ENCODE results near the gene PROM1. TPM values are rescaled to one million over a fixed set of nuclear protein-coding genes. Genes with fewer than 3 reads are reported as not detected.

Gene PROM1
- total RNA-seq, 1 donor from 2014 or later: 39.4 TPM

DNA sequence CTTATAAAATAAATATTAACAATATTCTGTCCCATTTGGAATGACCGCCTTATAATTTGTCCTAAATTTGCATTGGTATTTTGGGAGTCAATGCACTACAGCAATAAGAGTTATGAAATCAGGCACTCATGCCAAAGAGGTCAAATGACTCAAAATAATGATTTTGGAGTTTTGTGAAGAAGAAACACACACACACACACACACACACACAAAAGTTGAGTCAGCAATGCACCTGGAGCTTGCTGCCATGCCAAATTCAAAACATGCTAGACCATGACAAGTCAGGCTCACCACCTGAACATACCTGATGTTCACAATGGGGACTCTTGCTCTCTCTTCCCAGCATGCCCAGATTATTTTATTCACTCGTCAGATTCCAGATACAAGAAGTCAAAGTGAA, 56.7 kb downstream of the PROM1 start:
- no peak for DNase-seq

DNA sequence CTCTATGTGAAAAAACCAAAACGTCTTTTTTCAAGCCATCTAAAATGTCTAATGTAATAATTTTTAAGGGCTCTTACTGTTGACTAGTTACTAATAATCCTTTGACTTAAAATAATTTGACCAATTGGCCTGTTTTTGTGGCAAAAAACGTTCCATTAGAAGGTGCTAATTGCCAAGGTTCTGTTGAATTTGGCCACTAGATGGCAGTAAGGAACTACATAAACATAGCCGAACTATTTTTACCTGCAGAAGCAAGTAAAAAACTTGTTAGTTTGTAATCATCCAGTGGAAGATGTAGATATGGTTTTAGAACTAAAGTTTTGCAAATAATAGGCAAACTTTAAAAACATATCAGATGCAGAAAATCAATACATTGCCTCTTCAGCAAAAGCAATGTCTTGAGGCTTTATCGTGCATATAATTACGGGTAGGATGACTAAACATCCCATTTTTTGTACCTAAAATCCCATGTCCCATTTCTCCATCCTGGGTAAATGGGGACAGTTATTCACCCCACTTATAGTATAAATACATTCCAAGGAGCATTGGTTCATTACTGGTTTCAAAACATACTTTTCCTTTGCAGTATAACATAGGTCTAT, 57.6 kb downstream of the PROM1 start:
- peak; percentile 82 for DNase-seq

DNA sequence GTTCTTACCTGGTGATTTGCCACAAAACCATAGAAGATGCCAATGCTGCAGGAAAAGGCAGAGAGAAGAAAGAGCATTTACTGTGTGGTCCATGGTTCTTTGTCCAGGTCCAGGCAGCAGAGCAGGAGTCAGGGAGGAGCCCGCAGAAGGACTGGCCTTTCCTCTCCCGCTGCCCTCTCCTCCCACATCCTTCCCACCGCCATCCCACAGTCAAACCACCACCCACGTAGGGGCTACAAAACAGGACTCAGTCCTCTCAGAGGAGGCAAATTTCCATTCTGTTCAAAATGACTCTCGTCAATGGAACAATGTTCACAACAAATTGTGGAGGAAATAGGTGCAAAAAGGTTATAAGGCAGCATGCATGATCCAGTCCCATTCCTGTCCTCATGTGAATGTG, 58.6 kb downstream of the PROM1 start:
- no peak for DNase-seq

DNA sequence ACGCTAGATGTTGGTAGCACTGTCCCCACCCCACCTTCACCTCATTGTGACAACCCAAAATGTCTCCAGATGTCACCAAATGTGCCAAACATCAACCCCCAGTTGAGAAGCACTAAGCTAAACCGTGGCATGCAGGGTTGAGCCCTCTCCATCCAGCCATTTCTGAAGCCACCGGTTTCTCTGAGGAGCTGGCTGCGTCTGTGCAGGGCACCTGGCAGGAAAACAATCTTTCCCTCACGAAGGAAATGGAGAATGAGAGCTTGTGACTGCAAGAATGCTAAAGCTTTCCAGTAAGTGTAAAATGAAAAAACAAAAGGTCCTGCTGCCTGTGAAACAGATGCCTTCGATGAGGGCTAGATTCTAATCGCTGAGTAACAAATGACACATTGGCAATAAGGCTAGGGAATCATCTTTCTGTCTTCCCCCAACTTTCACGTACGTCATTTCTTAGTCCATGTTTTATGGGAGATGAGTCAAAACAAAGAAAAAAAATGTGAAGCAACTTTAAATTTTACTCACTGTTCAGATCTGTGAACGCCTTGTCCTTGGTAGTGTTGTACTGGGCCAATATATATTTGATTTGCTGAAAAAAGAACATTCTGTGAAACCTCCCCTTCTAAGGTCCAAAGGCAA, 59.9 kb downstream of the PROM1 start:
- no peak for DNase-seq

DNA sequence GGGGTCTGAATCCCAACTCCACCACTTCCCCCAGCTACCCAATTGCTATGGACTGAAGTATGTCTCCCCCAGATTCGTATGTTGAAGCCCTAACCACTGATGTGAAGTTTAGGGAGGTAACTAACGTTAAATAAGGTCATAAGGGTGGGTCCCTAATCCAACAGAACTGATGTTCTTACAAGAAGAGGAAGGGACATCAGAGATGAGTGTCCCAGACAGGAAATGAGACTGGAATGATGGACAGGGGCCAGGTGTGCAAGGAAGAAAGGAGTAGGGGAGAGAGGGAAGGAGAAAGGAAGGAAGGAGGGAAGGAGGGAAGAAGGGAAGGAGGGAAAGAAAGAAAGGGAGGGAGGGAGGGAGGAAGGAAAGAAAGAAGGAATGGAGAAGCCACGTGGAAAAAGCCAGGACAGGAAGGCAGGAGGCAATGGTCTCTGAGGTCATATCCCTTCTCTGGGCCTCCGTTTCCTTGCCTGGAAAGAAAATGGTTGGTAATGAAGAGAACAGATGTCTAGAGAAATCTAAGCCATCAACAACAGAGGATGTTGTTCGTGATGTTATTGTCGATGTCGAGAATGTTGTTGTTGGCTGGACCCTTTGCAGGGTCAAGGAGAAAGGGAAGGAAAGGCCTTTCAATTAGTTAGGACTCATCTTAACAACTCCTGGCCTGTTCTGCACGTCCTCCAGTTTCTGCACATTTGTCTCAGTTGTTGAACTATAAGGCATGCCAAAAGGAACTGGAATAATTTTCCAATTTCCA, 61.8 kb downstream of the PROM1 start:
- DNase-seq: peak; percentile 30

DNA sequence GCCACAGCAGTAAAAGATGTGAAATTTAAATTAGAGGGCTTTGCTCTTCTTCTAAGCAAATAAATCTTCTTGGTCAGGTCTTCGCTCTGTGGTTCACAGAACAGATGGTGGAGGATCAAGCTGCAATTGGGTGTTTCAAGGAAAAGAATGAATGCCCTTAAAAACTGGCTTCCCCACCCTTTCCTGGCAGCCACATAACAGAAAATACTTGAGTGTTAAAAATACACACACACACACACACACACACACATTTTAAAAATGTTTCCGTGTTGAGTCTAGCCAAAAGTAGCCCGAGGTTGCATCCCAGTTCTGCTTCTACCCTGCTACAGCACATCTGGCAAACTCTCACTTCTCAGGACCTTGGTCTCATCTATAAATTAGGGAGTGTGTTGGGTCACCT, 64.2 kb downstream of the PROM1 start:
- DNase-seq: no peak

DNA sequence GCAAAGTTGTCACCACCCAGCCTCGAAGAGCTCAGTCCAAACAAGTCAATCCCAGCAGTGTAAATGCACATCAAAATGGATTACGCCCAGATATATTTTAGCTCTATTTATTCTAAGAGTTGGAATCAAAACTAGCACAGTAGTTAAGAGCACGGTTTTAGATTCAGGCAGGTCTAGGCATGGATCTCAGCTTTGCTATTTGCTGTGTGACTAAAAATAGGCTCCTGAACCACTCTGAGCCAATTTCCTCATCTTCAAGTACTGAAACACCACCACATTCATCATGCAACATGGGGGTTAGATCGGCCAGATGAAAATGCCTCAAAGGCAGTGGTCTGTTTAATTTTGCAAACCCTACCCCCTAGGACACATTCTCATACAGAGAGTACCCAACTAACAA, 65.0 kb downstream of the PROM1 start:
- no peak for DNase-seq

DNA sequence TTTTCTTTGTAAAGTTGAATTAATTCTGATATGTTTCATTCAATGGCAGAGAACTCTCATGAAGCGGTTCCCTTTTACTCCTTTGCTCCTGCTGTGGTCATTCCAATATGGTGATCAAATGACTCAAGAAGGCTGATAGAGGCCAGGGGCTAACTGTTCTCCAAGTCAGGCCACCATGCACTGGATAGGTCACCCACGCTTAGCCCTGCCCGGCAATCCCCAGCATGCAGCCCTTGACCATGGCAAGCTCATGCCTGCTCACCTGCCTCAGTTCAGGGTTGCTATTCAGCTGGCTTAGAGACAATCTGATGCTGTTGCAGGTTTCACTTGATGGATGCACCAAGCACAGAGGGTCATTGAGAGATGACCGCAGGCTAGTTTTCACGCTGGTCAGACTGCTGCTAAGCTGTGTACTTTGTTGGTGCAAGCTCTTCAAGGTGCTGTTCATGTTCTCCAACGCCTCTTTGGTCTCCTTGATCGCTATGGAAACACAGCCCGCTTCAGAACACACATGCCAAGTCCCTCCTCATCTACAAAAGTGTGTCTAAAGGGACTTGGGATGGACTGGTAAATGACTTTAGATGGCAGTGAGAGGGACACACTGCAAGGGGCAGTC, 65.7 kb downstream of the PROM1 start:
- no peak for DNase-seq

DNA sequence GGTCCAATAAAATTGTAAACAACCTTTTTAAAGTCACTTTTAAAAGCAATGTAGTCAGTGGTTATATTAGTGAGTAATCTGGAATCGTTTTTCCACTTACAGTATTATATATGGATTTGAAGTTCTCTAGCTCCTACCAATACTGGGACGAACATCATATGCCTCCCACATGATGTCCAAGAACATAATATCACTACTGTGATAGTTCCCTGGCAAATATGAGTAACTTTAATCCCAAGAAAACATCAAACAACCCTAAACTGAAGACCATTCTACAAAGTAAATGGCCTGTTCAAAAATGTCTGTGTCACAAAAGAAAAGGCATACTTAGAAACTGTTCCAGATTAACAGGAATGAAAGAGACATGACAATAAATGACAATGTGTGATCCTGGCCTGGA, 67.3 kb downstream of the PROM1 start:
- DNase-seq: no peak

DNA sequence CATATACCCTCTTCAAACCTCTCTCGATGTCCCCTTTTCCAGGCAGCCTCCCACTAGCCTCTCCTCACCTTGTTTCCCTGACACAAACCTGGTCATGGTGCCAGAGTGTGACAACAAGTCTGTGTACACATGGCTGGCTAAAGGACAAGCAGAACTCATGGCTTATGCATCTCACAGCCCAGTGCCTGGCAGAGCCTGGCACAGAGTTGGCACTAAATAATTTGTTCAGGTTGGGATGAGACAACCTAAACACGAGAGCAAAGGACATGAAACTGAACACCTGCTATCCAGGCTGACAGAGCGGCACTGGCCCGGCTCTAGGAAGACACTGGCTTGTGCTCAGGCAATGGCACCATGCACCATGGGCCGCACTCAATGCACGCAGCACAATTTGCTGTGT, 72.7 kb downstream of the PROM1 start:
- no peak for DNase-seq

DNA sequence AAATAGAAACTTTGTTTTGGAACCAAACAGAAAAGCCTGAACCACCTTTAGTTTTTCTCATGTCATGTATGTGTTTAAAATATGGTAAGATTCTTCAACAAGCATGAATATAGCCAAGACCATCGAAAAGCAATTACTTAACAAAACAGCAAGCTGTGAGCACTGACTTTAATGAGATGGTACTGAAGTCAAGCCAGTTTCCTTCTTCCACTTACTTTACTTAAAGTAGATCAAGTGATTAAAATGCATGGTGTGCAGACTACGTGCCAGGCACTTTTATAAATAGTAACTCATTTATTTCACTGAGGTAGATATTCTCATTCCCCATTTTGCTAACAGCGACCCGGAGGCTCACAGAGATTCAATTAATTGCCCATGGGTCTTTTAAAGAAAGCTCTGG, 74.7 kb downstream of the PROM1 start:
- no peak for DNase-seq

DNA sequence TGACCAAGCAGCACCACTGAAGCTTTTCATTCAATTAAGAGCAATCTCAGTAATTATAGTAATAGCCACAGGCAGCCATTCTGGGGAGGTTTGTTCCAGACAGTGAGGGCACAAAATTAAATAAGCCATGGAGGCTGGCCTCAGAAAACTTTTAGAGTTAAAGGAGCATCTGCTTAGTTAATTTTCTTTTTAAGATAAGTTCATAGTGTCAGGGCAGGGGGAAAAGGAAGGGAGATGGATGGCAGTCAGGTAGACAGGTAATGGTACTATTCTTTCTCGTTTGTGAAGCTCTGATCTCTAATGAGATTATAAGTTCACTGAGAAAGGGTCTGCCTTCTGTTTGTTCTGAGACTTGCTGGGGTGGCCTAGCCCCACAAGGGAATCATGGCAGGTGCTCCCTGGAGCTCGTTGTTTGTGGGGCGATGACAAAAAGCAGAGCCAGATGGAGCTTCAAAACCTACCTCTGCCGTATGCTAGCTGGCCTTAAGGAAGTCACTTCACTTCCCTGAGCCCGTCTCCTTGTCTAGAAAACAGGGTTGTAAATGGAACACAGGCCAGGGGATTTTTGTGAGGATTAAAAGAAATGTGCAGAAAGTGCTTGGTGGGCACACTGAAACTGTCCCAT, 76.2 kb downstream of the PROM1 start:
- no peak for DNase-seq

DNA sequence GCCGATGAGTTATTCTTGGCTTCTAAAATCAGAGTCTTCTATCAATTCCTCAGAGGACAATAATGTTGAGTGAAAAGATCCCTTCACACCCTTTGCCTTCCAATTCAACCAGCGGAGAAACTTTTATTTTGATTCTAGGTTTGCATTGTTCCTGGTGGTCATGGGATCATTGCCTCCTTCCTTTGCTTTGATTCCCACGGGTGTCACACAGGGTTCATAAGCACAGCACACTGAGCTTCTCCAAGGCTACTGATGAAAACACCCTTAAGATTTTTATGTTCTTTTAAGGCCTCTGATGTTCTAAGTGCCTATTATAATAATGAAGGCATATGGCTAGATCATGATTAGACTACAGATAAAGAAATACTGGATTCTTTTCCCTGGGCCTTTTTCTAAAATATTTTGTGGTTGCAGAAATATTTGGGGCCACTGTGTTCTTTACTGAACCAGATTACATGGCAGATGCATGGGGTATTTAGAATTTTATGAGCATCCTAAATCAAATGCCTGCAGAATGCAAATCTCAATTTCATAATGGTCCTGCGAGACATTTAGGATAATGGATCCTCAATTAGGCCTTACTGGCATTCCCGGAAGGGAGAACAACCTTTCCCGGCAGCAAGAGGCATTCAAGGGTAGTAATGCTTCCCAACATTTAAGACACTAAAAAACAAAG, 76.9 kb downstream of the PROM1 start:
- no peak for DNase-seq

DNA sequence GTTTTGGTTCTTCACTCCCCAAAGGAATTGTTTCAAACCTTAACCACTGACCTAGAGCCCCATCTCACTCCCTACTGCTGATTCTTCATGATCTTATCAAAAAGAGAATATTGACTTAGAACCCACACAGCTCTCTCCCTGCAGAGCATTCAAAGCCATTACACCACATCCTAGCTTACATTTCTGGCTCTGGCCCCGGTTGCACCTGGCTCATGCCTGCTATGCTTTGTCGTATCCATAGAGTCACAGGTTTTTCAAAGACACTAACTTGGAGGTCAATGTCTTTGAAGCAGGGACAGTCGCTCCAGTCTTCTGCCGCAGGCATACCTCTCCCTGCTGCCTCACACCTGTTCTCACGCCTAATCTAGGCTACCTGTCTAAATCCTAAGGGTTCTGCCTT, 78.1 kb downstream of the PROM1 start:
- no peak for DNase-seq

DNA sequence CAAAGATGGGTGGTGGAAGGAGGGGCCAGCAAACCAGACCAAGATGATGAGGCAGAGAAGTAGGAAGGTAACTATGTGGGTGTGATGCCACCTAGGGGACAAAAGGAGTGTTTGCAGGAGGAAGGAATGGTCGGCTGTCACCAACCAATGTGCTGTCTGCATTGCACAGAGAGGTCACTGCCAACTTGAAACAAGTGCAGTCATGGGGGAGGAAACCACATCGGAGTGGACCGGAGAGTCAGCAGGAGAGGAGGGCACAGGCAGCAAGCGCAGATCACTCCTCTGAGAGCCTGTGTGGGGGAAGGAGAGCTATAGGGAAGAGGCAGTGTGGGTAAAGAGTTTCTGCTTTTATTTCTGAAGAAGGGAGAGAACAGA, 82.4 kb downstream of the PROM1 start:
- DNase-seq: peak; percentile 88

DNA sequence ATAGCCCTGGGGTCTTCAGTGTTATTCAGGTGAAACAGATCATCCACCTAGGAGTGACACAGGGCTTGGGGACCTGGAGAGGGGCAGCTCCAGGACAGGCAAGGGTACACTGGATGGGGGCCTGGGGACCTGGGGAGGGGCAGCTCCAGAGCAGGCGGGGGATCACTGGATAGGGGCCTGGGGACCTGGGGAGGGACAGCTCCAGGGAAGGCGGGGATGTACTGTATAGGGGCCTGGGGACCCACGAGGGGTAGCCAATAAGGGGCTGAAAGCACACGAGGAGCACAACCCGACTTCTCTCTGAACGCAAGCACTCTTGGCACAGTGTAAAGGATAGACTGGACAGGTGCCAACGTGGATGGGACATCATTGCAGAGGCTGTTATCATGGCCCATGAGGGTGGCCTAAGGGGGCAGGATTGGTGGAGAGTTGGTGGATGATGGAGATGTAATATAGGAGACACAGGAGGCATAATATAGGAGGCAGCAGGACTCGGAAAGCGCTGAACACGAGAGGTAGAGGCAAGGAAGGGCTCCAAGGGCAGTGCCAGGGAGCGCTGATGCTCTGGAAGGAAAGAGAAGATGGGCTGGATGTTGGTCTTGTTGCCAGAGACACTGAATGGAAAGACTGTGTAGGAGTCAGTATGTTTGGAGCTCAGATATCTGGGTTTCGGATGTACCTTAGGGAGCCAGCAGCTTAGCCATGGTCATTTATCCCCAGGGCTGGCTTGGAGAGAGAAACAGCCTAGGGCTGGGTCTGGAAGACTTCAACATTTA, 82.9 kb downstream of the PROM1 start:
- DNase-seq: peak; percentile 14

DNA sequence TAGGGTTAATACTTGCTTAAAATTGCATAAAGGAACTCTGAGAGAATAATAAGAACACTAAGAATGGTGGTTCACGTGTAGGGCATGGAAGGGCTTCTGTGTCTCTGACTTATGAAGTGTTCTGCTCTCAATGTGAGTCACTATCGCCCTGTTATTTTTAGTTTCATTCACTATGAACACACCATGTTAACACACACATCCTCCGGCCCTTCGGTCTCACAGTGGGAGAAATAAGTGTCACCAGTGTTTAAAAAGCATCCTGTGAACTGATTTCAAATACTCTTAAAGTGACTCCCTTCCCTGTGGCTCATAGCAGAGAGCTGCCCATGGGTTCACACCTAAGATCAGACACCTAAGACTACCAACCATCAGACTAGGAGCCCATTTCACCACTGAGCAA, 87.0 kb downstream of the PROM1 start:
- DNase-seq: no peak

DNA sequence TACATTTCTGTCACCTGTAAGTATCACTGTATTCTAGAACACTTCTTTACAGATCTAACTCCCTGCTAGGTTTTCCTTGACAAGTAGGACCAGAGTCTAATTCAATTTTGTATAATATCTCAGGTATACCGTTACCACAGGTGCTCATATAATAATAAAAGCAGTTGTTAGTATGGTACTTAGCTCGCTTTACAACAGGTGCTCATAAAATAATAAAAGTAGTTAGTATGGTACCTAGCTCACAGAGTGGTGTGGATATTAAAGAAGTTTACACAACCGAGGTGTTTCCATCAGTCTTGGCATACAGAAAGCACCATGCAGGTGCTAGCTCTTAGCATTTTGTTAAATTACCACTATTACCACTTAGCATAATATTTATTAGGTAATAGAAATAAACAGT, 88.0 kb downstream of the PROM1 start:
- DNase-seq: no peak

DNA sequence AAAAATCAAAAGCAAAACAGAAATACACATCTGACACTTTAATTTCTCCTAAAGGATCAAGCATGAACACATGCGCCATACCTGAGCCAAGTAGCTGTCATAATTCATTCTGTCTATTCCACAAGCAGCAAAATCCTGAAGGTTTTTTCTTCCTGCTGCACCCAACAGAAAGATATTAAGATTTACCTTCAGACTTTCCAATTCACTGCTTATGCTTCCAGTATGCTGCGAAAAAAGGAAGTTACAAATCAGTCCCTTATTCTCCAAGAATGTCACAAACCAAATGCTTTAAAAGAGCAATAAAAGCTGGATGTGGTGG, 91.7 kb downstream of the PROM1 start:
- peak; percentile 65 for DNase-seq

DNA sequence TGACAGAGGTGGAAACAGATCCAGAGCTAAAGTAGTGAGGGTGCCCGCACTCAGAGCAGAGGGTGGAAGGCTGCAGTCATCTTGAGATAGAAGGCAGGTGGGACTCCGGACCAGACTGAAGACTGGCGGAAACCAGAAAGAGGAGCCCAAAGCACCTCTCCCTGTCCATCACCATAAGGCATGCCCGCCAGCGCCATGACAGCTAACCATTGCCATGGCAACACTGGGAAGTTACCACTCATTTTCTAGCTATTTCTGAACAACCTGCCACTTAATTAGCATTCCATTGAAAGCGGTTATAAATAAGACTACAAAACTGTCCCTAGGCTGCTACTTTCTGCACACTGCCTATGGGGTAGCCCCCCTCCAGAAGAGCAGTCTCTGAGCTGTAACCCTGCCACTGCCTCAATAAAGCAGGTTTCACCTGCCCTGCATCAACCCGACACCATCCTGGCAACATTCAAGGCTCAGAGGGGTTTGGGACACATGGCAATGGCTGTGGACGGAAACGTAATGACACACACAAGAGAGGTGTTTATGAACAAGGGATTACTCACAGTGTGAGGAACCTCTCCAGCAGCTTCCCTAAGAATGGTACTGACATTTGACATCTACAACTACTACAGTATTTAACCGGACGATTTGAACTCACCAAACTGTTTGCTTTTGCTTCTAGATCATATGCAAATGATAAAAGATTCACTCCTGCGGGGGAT, 93.1 kb downstream of the PROM1 start:
- peak; percentile 10 for DNase-seq

DNA sequence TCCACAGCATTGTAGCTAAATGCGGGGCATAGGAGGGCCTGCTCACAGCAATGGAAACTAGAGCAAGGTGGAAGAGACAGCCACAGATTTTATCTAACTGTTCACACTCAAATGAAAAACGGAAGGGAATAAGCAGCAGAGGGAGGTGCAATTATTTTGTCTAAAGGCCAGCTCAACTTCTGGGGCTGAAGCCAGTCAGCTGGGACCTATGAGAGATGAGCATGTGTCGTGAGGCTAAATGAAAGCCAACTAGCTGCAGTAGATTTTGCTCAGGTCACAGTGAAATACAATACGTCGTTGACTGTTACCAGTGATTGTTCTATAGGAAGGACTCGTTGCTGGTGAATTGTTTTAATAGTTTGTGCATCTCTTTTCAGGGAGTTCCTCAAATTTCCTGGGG, 94.4 kb downstream of the PROM1 start:
- DNase-seq: peak; percentile 42
